ENCODE measurements around the gene EFNA5.

EFNA5 gene

GRCh38 chr5:107582625-107583024, 88.1 kb downstream of the EFNA5 start:
- H3K4me3 ChIP-seq (ENCODE audit: low read length): no peak overlapping the region
- DNase-seq (ENCODE audit: low read depth, low spot score): no peak

GRCh38 chr5:107580889-107581820, 89.6 kb downstream of the EFNA5 start:
- H3K4me3 ChIP-seq (ENCODE audit: low read length): no peak overlapping the region
- DNase-seq (ENCODE audit: low read depth, low spot score): no peak

GRCh38 chr5:107578051-107578635, 92.6 kb downstream of the EFNA5 start:
- DNase-seq (ENCODE audit: low read depth, low spot score): no peak
- H3K4me3 ChIP-seq (ENCODE audit: low read length): no peak overlapping the region

- no peak overlapping the region for H3K4me3 ChIP-seq (ENCODE audit: low read length)
- DNase-seq (ENCODE audit: low read depth, low spot score): no peak
Observed at GRCh38 chr5:107577394-107577950, 93.3 kb downstream of the EFNA5 start.

GRCh38 chr5:107576736-107577393, 93.9 kb downstream of the EFNA5 start:
- no peak overlapping the region for H3K4me3 ChIP-seq (ENCODE audit: low read length)
- DNase-seq (ENCODE audit: low read depth, low spot score): no peak

GRCh38 chr5:107576155-107576554, 94.6 kb downstream of the EFNA5 start:
- H3K4me3 ChIP-seq (ENCODE audit: low read length): no peak overlapping the region
- no peak for DNase-seq (ENCODE audit: low read depth, low spot score)

- H3K4me3 ChIP-seq (ENCODE audit: low read length): no peak overlapping the region
- DNase-seq (ENCODE audit: low read depth, low spot score): no peak
Observed at GRCh38 chr5:107574287-107574686, 96.5 kb downstream of the EFNA5 start.

- H3K4me3 ChIP-seq (ENCODE audit: low read length): no peak overlapping the region
- no peak for DNase-seq (ENCODE audit: low read depth, low spot score)
Observed at GRCh38 chr5:107572715-107573368, 97.9 kb downstream of the EFNA5 start.

GRCh38 chr5:107571621-107572536, 98.9 kb downstream of the EFNA5 start:
- DNase-seq (ENCODE audit: low read depth, low spot score): peak; percentile 82
- H3K4me3 ChIP-seq (ENCODE audit: low read length): peak overlapping the region; percentile 49

GRCh38 chr5:107570805-107571531, 99.8 kb downstream of the EFNA5 start:
- peak; percentile 39 for DNase-seq (ENCODE audit: low read depth, low spot score)
- H3K4me3 ChIP-seq (ENCODE audit: low read length): no peak overlapping the region; the same call in 1 of the 2 replicates

- DNase-seq (ENCODE audit: low read depth, low spot score): no peak
- no peak overlapping the region for H3K4me3 ChIP-seq (ENCODE audit: low read length)
Observed at GRCh38 chr5:107570181-107570580, 100.6 kb downstream of the EFNA5 start.

- H3K4me3 ChIP-seq (ENCODE audit: low read length): no peak overlapping the region
- no peak for DNase-seq (ENCODE audit: low read depth, low spot score)
Observed at GRCh38 chr5:107567901-107568671, 102.7 kb downstream of the EFNA5 start.

GRCh38 chr5:107566986-107567385, 103.8 kb downstream of the EFNA5 start:
- H3K4me3 ChIP-seq (ENCODE audit: low read length): no peak overlapping the region
- no peak for DNase-seq (ENCODE audit: low read depth, low spot score)

GRCh38 chr5:107565791-107566767, 104.7 kb downstream of the EFNA5 start:
- H3K4me3 ChIP-seq (ENCODE audit: low read length): no peak overlapping the region
- no peak for DNase-seq (ENCODE audit: low read depth, low spot score)

- DNase-seq (ENCODE audit: low read depth, low spot score): no peak
- H3K4me3 ChIP-seq (ENCODE audit: low read length): no peak overlapping the region
Observed at GRCh38 chr5:107564931-107565372, 105.8 kb downstream of the EFNA5 start.

Measured in Jurkat, Clone E6-1 (cell line).